Suprapubic skin (tissue), 4 donors: ENCODE data around the gene NDUFS8.

Experiments used
- CTCF ChIP-seq, 2 donors: fragments of 200-600 bp in 1 of 2; fragments of 450-650 bp in 1 of 2; sonication (generic) in 1 of 2; IDR thresholded peaks; one replicate each; pipeline ENCODE4 v1.5.1; 2016 to 2019; ENCODE audit warnings: antibody characterized with exemption in 2 of 2, mild to moderate bottlenecking in 1 of 2, moderate library complexity in 1 of 2
- EP300 ChIP-seq: sonication (generic); formaldehyde crosslinking; IDR thresholded peaks from one replicate; pipeline ENCODE4 v1.6.1; 2017; ENCODE audit warnings: antibody characterized with exemption
- POLR2A ChIP-seq, 2 donors: fragments of 450-650 bp; IDR thresholded peaks; one replicate each; pipeline ENCODE4 v1.6.1; 2017; ENCODE audit warnings: antibody characterized with exemption in 2 of 2, mild to moderate bottlenecking in 2 of 2, moderate library complexity in 2 of 2
- POLR2AphosphoS5 ChIP-seq, 3 donors: sonication (generic); formaldehyde crosslinking; IDR thresholded peaks; one replicate each; pipeline ENCODE4 v1.6.1; 2017; ENCODE audit warnings: antibody characterized with exemption in 3 of 3

- no peak for TF ChIP-seq POLR2A (IDR thresholded peaks at IDR 0.05)
- no peak for TF ChIP-seq EP300
- TF ChIP-seq CTCF (IDR thresholded peaks at IDR 0.05): no peak
- TF ChIP-seq POLR2AphosphoS5 (IDR thresholded peaks at IDR 0.05): no peak
Measured at GRCh38 chr11:68012044-68012842, 18.2 kb upstream of the NDUFS8 start.
